Bone marrow (tissue), 2 donors: ENCODE data around the gene STIM1.

Experiments used
- DNase-seq, 2 donors: peaks; one replicate each; lab custom pipeline; 2025; lab: John Stamatoyannopoulos, UW

The STIM1 gene

GRCh38 chr11:3855808-3856491 lies 486 bp downstream of the STIM1 start:
- peak; percentile 41 to 72 for DNase-seq

- DNase-seq, result no peak
These were observed 1.5 kb downstream of the STIM1 start for GRCh38 chr11:3856856-3857553.

GRCh38 chr11:3857628-3858027 lies 2.2 kb downstream of the STIM1 start:
- DNase-seq, result no peak

GRCh38 chr11:3859373-3859881 lies 4.0 kb downstream of the STIM1 start:
- no peak for DNase-seq

GRCh38 chr11:3860375-3860774 lies 4.9 kb downstream of the STIM1 start:
- DNase-seq, result no peak

- peak in 1 of 2 donors; percentile 23 for DNase-seq
These were observed 5.5 kb downstream of the STIM1 start for GRCh38 chr11:3860898-3861393.

- peak in 1 of 2 donors; percentile 54 for DNase-seq
These were observed 6.2 kb downstream of the STIM1 start for GRCh38 chr11:3861683-3862082.

GRCh38 chr11:3865388-3866193 lies 10.1 kb downstream of the STIM1 start:
- peak in 1 of 2 donors; percentile 73 for DNase-seq

GRCh38 chr11:3866206-3866605 lies 10.7 kb downstream of the STIM1 start:
- DNase-seq, result no peak

- DNase-seq, result no peak
These were observed 11.4 kb downstream of the STIM1 start for GRCh38 chr11:3866836-3867208.

- DNase-seq, result no peak
These were observed 12.0 kb downstream of the STIM1 start for GRCh38 chr11:3867209-3868091.

- no peak for DNase-seq
These were observed 18.4 kb downstream of the STIM1 start for GRCh38 chr11:3873712-3874349.

- DNase-seq, result no peak
These were observed 21.1 kb downstream of the STIM1 start for GRCh38 chr11:3876613-3877012.

- no peak for DNase-seq
These were observed 22.1 kb downstream of the STIM1 start for GRCh38 chr11:3877364-3878257.

GRCh38 chr11:3878258-3878584 lies 22.8 kb downstream of the STIM1 start:
- DNase-seq, result no peak

- DNase-seq, result peak in 1 of 2 donors; percentile 63
These were observed 23.9 kb downstream of the STIM1 start for GRCh38 chr11:3879216-3879966.

- DNase-seq, result no peak
These were observed 24.6 kb downstream of the STIM1 start for GRCh38 chr11:3879967-3880542.

GRCh38 chr11:3880724-3881123 lies 25.3 kb downstream of the STIM1 start:
- no peak for DNase-seq

GRCh38 chr11:3882655-3883054 lies 27.2 kb downstream of the STIM1 start:
- no peak for DNase-seq
